ENCODE measurements around the gene KIAA0586. TPM values are rescaled to one million over a fixed set of nuclear protein-coding genes. Genes with fewer than 3 reads are reported as not detected.

KIAA0586 gene
- total and polyA plus RNA-seq, 9 of the 15 experiments (the other 6 are each of a cell fraction or from before 2014, with no cell fraction given) = 11.2 to 30.9 (median 22.6) TPM

DNA sequence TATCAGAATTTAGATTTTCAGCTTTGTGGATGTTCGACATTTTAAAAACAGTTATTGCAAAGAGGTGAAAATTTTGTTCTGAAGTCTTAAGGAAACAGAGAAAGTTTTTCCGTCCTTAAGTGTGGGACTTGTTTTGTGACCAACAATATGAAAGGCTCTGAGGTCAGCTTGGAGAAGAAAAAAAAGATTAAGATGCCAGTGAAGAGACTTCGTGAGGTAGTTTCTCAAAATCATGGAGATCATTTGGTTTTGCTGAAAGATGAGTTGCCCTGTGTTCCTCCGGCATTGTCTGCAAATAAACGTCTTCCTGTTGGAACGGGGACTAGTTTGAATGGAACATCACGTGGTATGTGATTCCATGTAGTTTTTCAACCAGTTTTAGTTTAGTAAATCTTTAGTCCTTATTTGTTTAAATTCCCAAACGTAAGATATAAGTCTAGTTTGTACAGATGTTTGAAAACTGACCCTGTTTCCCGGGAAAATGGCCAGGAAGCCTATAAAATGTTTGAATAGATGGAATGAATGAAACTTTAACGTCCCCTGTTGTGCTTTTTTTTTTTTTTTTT lies 682 bp downstream of the KIAA0586 start (continued):
- TF ChIP-seq, protein P1, sequence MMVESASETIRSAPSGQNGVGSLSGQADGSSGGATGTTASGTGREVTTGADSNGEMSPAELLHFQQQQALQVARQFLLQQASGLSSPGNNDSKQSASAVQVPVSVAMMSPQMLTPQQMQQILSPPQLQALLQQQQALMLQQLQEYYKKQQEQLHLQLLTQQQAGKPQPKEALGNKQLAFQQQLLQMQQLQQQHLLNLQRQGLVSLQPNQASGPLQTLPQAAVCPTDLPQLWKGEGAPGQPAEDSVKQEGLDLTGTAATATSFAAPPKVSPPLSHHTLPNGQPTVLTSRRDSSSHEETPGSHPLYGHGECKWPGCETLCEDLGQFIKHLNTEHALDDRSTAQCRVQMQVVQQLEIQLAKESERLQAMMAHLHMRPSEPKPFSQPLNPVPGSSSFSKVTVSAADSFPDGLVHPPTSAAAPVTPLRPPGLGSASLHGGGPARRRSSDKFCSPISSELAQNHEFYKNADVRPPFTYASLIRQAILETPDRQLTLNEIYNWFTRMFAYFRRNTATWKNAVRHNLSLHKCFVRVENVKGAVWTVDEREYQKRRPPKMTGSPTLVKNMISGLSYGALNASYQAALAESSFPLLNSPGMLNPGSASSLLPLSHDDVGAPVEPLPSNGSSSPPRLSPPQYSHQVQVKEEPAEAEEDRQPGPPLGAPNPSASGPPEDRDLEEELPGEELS (CRISPR knock-in tag; IDR thresholded peaks at IDR 0.05; ENCODE audit: borderline replicate concordance) = no peak
- no peak for TF ChIP-seq FIP1L1 (IDR thresholded peaks at IDR 0.05; ENCODE audit: low read depth, low read length, poor library complexity, severe bottlenecking)
- TF ChIP-seq, protein P2, sequence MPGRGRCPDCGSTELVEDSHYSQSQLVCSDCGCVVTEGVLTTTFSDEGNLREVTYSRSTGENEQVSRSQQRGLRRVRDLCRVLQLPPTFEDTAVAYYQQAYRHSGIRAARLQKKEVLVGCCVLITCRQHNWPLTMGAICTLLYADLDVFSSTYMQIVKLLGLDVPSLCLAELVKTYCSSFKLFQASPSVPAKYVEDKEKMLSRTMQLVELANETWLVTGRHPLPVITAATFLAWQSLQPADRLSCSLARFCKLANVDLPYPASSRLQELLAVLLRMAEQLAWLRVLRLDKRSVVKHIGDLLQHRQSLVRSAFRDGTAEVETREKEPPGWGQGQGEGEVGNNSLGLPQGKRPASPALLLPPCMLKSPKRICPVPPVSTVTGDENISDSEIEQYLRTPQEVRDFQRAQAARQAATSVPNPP (IDR thresholded peaks at IDR 0.05; ENCODE audit: borderline replicate concordance, insufficient read depth, insufficient read length) = no peak
- no peak for TF ChIP-seq NFE2 (IDR thresholded peaks at IDR 0.05; ENCODE audit: low read depth)
- TF ChIP-seq, protein P3, sequence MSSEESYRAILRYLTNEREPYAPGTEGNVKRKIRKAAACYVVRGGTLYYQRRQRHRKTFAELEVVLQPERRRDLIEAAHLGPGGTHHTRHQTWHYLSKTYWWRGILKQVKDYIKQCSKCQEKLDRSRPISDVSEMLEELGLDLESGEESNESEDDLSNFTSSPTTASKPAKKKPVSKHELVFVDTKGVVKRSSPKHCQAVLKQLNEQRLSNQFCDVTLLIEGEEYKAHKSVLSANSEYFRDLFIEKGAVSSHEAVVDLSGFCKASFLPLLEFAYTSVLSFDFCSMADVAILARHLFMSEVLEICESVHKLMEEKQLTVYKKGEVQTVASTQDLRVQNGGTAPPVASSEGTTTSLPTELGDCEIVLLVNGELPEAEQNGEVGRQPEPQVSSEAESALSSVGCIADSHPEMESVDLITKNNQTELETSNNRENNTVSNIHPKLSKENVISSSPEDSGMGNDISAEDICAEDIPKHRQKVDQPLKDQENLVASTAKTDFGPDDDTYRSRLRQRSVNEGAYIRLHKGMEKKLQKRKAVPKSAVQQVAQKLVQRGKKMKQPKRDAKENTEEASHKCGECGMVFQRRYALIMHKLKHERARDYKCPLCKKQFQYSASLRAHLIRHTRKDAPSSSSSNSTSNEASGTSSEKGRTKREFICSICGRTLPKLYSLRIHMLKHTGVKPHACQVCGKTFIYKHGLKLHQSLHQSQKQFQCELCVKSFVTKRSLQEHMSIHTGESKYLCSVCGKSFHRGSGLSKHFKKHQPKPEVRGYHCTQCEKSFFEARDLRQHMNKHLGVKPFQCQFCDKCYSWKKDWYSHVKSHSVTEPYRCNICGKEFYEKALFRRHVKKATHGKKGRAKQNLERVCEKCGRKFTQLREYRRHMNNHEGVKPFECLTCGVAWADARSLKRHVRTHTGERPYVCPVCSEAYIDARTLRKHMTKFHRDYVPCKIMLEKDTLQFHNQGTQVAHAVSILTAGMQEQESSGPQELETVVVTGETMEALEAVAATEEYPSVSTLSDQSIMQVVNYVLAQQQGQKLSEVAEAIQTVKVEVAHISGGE (CRISPR knock-in tag; IDR thresholded peaks at IDR 0.05) = peak in 2 of 3 experiments; percentile 60 to 85; a peak in 2 of 6 replicates
- no peak for TF ChIP-seq L3MBTL2 (IDR thresholded peaks at IDR 0.05)
- TF ChIP-seq HDAC1 (IDR thresholded peaks at IDR 0.05) = peak in 1 of 2 experiments; percentile 67; a peak in 2 of 4 replicates
- no peak for TF ChIP-seq ZNF143 (CRISPR knock-in tag; IDR thresholded peaks at IDR 0.05)
- TF ChIP-seq, protein P4, sequence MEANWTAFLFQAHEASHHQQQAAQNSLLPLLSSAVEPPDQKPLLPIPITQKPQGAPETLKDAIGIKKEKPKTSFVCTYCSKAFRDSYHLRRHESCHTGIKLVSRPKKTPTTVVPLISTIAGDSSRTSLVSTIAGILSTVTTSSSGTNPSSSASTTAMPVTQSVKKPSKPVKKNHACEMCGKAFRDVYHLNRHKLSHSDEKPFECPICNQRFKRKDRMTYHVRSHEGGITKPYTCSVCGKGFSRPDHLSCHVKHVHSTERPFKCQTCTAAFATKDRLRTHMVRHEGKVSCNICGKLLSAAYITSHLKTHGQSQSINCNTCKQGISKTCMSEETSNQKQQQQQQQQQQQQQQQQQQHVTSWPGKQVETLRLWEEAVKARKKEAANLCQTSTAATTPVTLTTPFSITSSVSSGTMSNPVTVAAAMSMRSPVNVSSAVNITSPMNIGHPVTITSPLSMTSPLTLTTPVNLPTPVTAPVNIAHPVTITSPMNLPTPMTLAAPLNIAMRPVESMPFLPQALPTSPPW (CRISPR knock-in tag; IDR thresholded peaks at IDR 0.05) = no peak
- TF ChIP-seq, protein P5, sequence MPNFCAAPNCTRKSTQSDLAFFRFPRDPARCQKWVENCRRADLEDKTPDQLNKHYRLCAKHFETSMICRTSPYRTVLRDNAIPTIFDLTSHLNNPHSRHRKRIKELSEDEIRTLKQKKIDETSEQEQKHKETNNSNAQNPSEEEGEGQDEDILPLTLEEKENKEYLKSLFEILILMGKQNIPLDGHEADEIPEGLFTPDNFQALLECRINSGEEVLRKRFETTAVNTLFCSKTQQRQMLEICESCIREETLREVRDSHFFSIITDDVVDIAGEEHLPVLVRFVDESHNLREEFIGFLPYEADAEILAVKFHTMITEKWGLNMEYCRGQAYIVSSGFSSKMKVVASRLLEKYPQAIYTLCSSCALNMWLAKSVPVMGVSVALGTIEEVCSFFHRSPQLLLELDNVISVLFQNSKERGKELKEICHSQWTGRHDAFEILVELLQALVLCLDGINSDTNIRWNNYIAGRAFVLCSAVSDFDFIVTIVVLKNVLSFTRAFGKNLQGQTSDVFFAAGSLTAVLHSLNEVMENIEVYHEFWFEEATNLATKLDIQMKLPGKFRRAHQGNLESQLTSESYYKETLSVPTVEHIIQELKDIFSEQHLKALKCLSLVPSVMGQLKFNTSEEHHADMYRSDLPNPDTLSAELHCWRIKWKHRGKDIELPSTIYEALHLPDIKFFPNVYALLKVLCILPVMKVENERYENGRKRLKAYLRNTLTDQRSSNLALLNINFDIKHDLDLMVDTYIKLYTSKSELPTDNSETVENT (CRISPR knock-in tag; IDR thresholded peaks at IDR 0.05) = no peak
- TF ChIP-seq, protein P6, sequence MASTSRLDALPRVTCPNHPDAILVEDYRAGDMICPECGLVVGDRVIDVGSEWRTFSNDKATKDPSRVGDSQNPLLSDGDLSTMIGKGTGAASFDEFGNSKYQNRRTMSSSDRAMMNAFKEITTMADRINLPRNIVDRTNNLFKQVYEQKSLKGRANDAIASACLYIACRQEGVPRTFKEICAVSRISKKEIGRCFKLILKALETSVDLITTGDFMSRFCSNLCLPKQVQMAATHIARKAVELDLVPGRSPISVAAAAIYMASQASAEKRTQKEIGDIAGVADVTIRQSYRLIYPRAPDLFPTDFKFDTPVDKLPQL (IDR thresholded peaks at IDR 0.05; ENCODE audit: extremely low read depth, insufficient read length) = no peak
- TF ChIP-seq, protein P7, sequence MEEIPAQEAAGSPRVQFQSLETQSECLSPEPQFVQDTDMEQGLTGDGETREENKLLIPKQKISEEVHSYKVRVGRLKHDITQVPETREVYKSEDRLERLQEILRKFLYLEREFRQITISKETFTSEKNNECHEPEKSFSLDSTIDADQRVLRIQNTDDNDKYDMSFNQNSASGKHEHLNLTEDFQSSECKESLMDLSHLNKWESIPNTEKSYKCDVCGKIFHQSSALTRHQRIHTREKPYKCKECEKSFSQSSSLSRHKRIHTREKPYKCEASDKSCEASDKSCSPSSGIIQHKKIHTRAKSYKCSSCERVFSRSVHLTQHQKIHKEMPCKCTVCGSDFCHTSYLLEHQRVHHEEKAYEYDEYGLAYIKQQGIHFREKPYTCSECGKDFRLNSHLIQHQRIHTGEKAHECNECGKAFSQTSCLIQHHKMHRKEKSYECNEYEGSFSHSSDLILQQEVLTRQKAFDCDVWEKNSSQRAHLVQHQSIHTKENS (CRISPR knock-in tag; IDR thresholded peaks at IDR 0.05) = no peak
- no peak for TF ChIP-seq ZNF589 (CRISPR knock-in tag; IDR thresholded peaks at IDR 0.05; ENCODE audit: low read depth)
